GM19468 (cell line): ENCODE data around the gene CACTIN.
"Not testable (repeated sequence)": the region's sequence is repeated elsewhere in the genome, so short reads cannot be mapped to it uniquely, and the experiment has no call there.

Experiments used
- ATAC-seq: cut with Tn5 transposase; IDR thresholded peaks from one replicate; pipeline ENCODE4 v1.9.1; 2021; ENCODE audit warnings: mild to moderate bottlenecking, moderate library complexity, moderate number of reproducible peaks; ENCODE audit not compliant: unreplicated experiment; ENCODE audit errors: extremely low read depth

Gene CACTIN

GRCh38 chr19:3626473-3627350 lies at the start of gene CACTIN:
Gene CACTIN, minus strand, starts transcription at chr19:3626790. Its CDS starts 28 bp downstream, at chr19:3626762.
- ATAC-seq: peak; percentile 70

- ATAC-seq: no peak
These were observed 48.4 kb upstream of the CACTIN start for GRCh38 chr19:3674784-3675543.

GRCh38 chr19:3673506-3674439 lies 47.2 kb upstream of the CACTIN start:
- ATAC-seq: no peak

GRCh38 chr19:3672993-3673392 lies 46.4 kb upstream of the CACTIN start:
- ATAC-seq: no peak

GRCh38 chr19:3672575-3672948 lies 46.0 kb upstream of the CACTIN start:
- no peak for ATAC-seq

- no peak for ATAC-seq
These were observed 45.3 kb upstream of the CACTIN start for GRCh38 chr19:3671680-3672574.

GRCh38 chr19:3670796-3671679 lies 44.4 kb upstream of the CACTIN start:
- no peak for ATAC-seq

GRCh38 chr19:3669947-3670795 lies 43.6 kb upstream of the CACTIN start:
- no peak for ATAC-seq

GRCh38 chr19:3669082-3669946 lies 42.7 kb upstream of the CACTIN start:
- ATAC-seq: no peak

GRCh38 chr19:3668331-3669081 lies 41.9 kb upstream of the CACTIN start:
- ATAC-seq: no peak

- no peak for ATAC-seq
These were observed 41.2 kb upstream of the CACTIN start for GRCh38 chr19:3667766-3668165.

GRCh38 chr19:3667037-3667638 lies 40.5 kb upstream of the CACTIN start:
- no peak for ATAC-seq

- not testable (repeated sequence) for ATAC-seq
These were observed 39.9 kb upstream of the CACTIN start for GRCh38 chr19:3666545-3666856.

- no peak for ATAC-seq
These were observed 39.3 kb upstream of the CACTIN start for GRCh38 chr19:3665681-3666544.
